H54 (cell line): ENCODE data around the gene NR4A3.

Source experiments
- DNase-seq: peaks from one replicate; pipeline ENCODE4 v3.0.0; 2011; ENCODE audit warnings: low spot score, mixed read lengths; ENCODE audit not compliant: insufficient read length
- FAIRE-seq: peaks from 3 replicates; lab custom pipeline; 2011; peaks lifted over from hg19 to GRCh38; lab: Jason Lieb, UNC
- POLR2A ChIP-seq: IDR thresholded peaks from 2 replicates; pipeline ENCODE4 v1.6.1; 2011; ENCODE audit warnings: low read depth, mild to moderate bottlenecking, low read length

Gene NR4A3

DNA sequence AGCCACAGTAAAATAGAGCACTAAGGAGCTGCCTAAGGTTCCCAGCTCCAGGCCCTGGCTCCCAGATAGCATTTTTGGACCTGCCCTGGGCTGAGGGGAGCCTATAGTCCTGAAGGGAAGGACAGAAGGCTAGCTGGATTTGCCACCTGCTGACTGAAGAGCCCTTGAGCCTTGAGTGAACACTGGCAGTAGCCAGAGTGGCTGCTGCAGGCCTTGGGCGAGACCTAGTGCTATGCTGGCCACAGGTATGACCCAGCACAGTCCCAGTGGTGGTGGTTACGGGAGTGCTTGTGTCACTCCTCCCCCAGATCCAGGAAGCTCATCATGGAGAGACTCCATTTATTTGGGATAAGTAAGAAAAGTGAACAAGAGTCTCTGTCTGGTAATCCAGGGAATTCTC, 74.4 kb downstream of the NR4A3 start:
- TF ChIP-seq POLR2A = no peak

DNA sequence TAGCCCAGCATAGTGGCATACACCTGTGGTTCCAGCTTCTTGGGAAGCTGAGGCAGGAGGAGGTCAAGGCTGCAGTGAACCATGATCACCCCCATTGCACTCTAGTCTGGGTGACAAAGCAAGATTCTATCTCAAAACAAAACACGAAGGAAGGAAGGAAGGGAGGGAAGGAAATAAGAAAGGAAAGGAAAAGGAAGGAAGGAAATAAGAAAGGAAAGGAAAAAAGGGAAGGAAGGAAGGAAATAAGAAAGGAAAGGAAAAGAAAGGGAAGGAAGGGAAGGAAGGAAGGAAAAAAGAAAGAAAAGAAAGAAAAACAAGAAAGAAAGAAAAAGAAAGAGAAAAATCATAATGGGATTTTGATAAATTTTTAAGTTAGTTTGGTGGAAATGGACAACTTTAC, 81.7 kb downstream of the NR4A3 start:
- DNase-seq (no peak), FAIRE-seq (no peak)
- TF ChIP-seq POLR2A = no peak

More for the DNA sequence above, 74.4 kb downstream of the NR4A3 start:
- DNase-seq (no peak), FAIRE-seq (no peak)

DNA sequence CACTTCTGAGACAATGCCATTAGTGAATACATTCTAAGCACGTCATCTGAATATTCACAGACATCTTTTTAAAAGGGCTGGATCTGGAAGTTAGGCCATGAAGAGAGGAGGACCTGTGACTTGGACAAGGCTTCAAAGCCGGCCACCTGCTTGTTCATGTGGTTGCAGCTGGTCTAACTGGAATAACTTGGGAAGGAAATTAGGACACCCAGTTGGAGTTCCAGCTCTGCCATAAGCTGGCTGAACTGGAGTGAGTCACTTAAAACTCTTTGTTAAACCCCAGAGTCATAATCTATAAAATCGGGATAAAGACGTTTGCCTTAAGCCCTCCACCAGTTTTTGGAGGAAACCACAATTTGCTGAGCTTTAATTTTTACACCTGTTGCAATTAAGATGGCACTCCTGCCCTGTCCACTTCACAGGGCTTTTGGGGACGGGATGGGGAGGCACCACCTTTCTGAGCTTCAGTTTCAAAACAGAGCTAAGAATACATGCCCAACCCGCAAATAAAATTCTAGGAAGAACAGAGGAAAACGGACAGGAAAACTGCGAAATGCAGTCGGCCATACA, 84.2 kb downstream of the NR4A3 start:
- FAIRE-seq (no peak), DNase-seq (no peak)
- TF ChIP-seq POLR2A = no peak

DNA sequence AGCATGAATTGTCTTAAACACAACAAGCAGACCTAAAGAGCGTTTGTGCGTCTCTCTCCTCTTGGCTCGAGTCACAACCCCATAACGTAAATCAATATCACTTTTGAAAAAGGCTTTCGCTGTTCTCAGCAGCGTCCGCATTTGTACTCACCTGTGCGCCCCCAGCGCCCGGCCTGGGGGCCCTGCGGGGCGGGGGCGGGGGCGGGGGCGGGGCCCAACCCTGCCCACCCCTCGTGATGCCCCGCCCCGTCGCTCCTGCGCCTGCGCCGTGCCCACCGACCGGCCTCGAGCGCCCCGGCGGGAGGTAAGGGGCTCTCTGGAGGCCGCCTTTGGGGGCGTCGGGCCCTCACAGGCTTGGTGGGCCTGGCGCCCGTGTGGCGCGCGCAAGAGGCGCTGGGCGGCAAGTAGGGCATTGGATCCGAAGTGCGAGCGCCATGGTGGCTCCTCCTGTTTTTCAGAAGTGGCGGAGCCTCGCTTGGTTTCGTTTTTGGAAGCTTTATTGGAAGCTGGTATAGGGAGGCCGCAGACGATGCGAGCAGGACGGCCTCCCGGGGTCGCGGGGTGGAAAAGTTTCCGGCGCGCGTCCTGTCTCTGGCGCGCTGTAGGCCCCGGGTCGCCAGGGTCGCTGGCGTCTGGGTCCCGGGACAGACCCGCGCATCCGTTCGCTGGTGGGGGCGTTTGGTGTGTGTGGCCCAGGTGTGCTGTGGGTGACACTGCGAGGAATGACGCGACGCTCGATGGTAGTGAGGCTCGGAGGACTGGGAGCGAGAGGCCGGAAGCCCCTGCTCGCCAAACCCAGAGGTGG, 84.9 kb downstream of the NR4A3 start, which contains the start of gene STX17:
TSS of gene STX17 (plus strand) at position 252 of the 805 bp plus-strand sequence. CDS start 8,586 bp downstream, outside the sequence.
- peak; percentile 69 for TF ChIP-seq POLR2A
- FAIRE-seq = peak; percentile 70

DNA sequence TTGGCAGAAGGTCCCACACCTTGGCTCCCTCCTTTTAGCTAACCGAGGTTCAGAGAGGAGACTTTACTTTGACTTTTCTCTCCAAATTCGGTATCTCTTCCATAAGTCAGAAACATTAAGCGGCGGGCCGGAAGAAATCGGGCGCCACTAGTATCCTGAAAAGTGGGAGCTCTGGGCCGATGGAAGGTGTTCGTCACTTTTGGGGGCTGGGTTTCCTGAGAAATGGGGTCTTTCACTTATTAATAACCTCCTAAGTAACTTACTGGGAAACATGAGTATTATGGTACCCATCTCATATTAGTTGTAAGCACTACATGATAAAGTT, 85.5 kb downstream of the NR4A3 start:
- FAIRE-seq (no peak), DNase-seq (no peak)
- no peak for TF ChIP-seq POLR2A

More for the DNA sequence above, 84.9 kb downstream of the NR4A3 start, which contains the start of gene STX17:
- peak; percentile 88 for DNase-seq

DNA sequence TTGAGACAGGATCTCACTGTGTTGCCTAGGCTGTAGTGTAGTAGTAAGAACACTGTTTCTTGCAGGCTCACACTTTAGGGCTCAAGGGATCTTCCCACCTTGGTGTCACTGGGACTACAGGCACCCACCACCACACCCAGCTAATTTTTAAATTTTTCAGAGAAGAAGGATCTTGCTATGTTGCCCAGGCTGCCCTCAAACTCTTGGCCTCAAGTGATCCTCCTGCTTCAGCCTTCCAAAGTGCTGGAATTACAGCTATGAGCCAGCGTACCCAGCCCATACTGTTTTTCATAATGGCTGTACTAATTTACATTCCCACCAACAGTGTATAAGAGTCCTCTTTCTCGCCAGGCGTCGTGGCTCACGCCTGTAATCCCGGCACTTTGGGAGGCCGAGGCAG, 89.9 kb downstream of the NR4A3 start:
- no peak for TF ChIP-seq POLR2A
- no peak for FAIRE-seq
- DNase-seq = no peak
